GM12891 (cell line): ENCODE results near the gene LAMA5.

Source experiments
- POLR2A ChIP-seq: IDR thresholded peaks from 2 replicates; pipeline ENCODE4 v1.6.1; 2011; ENCODE audit warnings: low read depth, low read length, control low read depth
- POLR2AphosphoS5 ChIP-seq: IDR thresholded peaks from 2 replicates; pipeline ENCODE4 v1.6.1; 2011; ENCODE audit warnings: low read depth, low read length, control low read depth
- SPI1 ChIP-seq: IDR thresholded peaks from 2 replicates; pipeline ENCODE4 v1.6.1; 2011; ENCODE audit warnings: low read depth, low read length, control low read depth
- TAF1 ChIP-seq: IDR thresholded peaks from 2 replicates; pipeline ENCODE4 v1.6.1; 2011; ENCODE audit warnings: low read depth, low read length, control low read depth

- TF ChIP-seq POLR2AphosphoS5 (no peak), POLR2A (no peak), SPI1 (no peak), TAF1 (no peak)
These were observed 69.5 kb downstream of the LAMA5 start for GRCh38 chr20:62297449-62298227.
